ENCODE measurements around the gene SLCO4A1.
A peak's percentile ranks its signal among the peaks of the same experiment; 100 is the strongest.

The SLCO4A1 gene

DNA sequence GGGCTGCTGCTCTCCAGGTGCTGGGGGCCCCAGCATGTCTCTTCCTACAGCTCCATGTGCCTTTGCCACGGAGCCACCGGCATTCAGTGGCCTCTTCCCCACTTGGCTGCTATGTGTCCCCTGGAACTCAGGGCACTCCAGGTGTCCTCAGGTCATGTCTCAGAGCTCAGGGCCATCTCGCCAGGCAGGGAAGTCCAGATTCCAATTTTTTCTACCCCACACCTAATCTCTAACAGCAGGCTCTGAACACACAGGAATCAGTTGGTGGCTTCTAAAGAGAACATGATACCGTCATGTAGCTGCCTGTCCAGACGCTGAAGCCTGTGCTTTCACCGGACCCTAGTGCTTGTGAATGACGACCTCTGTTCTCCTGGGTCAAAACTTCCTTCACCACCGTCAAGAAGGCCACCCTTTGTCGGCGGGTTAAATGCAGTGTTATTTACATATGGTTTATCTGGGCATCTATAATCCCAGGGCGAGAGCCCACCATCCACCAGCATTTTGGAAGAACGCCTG lies 4.2 kb upstream of the SLCO4A1 start:
- DNase-seq: no peak

DNA sequence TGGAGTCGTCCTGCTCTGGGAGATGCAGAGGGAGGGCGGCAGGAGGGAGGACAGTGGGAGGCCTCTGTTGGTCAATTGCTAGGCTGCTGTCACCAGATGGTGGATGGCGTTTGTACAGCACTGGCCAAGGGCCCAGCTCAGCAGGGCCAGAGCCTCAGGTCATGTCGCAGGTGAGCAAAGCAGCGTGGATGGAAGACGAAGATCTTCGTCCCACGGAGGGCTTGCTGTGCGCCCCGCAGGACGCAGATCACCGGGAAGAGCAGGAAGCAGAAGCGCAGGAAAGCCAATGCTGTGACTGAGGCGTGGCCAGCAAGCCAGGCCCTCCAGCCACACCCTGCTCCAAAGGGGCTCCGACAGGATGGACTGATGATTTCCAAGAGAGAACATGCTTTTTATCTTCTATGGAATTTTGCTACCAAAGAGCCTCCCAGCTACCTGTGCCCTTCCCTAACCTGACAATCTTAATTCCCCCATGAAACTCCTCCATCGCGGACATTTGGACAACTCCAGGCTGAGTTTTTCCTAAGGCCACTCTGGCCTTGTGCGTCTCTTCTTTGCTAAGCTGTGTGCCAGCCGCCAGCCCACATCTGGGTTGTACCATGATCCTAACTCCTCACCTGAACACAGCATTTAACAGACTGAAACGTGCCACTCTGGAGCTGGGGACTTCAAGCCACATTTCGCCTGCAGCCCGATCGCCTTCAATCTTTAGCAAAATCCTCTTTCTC lies 3.5 kb upstream of the SLCO4A1 start:
- DNase-seq: no peak

DNA sequence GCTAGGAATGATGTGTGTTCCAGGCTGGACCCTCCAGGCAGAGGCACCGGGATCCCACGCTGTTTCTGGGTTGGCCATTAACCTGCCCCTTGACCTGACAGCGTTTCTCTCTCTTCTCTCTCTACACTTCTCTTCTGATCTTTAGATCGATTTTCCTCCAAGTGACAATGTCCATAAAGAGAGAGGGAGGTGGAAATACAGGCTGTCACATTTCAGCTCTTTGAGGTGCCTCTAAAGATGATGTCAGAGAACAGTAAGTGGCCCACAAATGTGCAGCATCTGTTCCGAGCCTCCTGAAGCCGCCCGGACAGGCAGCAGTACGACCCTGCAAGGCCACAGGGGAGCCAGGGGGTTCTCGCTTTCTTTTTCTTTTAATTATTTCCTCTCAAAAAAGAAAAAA lies 2.5 kb upstream of the SLCO4A1 start:
- DNase-seq: no peak

DNA sequence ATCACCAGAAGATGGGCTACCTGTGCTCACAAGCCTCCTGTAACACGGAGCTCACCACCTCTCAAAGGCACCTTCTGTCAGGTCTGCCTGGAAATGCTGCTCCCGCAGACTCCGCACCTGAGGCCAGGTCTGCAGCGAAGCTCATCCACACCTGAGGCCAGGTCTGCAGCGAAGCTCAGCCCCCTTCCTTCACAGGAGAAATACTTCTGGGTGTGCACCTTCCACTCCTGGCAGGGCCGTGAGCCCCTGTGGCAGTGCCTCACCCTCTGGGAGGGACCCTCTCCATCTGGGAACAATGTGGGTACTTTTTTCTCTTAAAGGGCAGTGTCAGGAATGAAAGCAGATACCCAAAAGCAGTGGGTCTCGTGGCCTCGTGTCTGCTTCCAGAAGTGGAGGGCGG lies 1.4 kb upstream of the SLCO4A1 start:
- DNase-seq: no peak

DNA sequence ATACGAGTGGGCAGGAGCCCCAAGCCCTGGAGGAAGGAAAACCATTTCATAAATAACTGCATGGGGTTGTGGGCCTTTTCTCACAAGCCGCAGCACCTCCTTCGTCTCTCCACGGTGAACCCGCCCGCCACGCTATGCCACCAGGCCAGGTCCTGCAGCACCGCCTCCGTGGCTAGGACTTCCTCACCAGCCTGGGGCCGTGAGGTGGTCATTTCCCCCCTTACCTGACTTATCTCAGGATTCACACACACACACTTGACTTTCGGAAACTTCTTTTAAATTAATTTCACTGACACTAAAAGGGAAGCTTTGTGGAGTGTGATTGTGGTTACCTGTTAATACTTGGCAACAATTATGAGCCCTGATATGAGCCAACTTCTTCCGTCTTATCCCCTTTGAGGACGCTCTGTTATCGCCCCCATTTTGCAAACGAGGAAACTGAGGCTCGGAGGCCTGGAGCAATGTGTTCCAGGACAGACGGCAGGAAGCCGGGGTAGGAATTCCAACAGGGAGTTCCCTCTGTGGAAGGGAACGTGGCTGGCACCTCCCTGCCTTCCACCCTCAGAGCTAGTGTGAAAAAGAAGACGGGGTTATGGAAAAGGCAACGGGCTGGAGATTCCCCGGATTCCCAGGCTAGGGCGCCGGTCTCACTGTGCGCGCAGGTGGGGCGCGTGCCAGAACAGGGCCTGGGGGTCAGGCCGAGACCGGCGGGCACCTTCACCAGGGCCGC lies 817 bp upstream of the SLCO4A1 start:
- DNase-seq: no peak

DNA sequence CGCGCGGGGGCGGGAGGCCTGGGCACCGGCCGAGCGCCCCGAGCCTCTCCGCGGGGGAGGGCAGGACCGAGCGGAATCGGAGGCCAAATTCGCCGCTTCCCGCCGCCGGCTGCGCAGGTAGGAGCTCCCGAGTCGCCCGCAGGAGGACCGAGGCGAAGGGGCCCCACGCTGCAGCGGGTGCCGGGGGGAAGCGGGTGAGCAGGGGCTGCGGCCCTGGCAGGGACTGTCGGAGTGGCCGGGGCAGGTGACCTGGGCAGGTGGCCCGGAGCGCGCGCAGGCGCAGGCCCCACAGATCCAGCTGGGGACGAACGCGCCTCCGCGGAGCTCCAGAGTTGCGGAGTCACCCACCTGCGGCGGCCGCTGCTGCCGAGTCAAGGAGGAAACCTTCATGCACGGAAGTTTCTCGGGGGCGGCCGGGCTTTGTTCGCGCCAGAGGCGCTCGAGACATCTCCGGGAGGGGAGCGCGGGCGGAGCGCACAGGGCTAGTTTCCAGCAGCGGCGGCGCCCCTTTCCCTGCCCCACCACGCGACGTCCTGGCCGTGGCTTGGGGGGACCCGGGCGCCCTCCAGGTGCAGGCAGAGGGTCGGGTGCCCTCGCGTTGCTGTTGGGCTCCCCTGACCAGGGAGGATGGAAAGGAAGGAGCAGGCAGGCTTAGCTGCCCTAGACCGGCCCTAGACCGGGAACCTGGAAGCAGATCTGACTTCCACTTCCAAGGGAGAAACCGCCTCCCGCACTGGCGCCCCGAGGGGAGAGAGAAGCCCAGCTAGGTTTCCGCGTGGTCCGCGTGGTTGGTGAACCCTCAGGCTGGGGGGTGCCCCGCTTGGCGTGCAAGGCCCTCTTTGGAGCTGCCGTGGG lies 590 bp downstream of the SLCO4A1 start:
- peak; percentile 64 to 78 for DNase-seq

DNA sequence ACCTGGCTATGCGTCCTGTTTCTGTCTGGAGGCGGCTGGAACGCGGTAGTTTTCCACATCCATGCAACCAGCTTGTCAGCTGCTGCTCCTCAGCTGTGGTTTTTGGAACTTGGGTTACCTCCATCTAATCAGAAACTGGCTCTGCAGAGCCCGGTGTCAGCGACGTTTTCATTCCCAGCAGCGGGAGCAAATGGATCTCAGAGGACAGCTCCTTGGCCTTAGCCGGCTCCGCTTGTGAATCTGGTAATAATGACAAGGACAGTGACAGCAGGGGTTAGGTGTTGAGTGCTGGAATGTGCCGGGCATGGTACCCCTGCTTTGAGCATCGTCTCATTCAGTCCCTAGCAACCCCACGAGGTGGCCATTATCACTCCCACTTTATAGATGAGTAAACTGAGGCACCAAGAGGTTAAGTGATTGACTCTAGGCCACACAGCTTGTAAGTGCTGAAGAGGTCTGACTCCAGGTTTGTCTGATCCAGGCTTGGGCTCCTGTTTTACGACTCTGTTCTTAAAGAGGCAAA lies 1.3 kb downstream of the SLCO4A1 start:
- no peak for DNase-seq

DNA sequence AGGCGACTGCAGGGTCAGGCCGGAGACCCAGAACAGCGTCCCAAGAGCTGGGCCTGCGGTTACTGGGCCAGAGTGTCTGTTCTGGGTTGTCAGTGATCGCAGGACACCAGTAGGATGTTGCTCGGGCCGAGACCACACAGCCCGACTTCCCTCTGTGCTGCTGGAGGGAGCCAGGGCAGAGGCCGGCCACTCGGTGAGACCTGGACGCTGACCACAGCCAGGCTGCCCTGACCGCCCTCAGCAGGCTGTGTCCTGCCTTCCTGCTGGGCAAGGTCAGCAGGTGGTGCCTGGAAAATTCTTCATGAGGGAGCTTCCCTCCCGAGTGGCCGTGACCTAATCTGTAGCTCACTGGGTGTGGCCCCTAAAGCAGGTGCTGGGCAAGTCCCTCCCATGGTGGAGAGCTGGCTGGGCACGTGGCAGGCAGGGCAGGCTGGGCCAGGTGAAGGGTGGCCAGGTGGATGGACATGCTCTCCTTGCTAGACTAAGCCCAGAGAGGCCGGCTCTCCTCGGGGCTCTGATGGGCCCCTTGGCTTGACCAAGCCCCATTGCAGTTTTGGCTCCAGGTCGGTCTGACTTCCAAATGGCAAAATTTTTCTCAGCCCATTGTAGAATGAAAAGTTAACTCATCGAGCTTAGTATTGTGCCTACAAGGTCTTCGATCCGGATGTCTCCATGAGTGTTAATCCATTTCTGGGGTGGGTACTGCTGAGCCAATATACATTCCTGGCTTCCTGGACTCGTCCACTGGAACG lies 1.9 kb downstream of the SLCO4A1 start:
- DNase-seq: no peak

DNA sequence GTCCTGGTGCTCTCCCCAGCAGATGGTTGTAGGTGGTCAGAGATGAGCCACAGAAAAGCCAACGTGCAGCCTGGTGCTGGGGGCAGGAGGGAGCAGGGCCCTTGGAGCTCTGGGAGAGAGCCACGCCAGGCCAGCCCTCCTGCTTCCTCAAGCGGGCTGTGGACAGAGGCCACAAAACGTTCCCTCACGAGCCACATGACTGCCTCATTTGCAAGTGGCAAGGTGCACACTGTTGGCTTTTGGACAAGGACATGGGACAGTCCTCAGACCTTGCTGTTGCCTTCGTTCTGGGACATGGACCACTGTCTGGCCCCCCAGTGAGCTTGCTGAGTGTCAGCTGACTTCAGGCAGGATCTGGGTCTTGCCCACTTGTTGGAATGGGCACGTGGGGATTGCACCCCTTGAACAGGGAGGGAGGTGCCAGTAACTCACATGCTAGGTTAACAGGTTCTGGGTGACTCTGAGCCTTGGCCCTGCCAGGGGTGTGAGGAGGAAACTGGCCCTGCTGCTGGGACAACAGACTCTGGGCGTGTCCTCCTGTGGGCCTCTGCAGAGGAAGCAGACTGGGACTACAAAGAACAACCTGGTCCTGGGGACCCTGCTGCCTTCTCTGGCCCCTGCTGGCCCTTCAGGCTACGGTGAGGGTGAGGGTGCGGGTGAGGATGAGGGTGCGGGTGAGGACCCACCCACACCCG lies 2.6 kb downstream of the SLCO4A1 start:
- no peak for DNase-seq

DNA sequence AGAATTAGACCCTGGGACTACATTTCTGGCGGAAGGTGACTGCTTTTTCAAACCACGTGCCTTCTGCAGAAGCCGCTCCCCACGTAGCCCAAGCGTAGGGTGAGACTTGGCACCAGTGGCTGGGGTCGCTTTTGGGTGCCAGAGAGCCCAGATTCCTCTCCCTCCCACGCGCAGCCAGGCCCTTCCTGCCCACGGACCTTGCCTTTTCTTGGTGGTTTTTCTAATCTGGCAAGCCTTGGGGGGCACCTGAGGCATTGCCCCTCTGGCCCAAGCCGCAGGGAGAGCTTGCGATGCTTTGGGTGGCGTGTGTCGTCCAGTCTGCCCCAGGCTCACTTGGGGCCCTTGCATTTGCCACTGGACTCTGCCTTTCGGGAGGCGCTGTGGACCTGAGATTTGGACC lies 3.3 kb downstream of the SLCO4A1 start:
- DNase-seq: no peak

DNA sequence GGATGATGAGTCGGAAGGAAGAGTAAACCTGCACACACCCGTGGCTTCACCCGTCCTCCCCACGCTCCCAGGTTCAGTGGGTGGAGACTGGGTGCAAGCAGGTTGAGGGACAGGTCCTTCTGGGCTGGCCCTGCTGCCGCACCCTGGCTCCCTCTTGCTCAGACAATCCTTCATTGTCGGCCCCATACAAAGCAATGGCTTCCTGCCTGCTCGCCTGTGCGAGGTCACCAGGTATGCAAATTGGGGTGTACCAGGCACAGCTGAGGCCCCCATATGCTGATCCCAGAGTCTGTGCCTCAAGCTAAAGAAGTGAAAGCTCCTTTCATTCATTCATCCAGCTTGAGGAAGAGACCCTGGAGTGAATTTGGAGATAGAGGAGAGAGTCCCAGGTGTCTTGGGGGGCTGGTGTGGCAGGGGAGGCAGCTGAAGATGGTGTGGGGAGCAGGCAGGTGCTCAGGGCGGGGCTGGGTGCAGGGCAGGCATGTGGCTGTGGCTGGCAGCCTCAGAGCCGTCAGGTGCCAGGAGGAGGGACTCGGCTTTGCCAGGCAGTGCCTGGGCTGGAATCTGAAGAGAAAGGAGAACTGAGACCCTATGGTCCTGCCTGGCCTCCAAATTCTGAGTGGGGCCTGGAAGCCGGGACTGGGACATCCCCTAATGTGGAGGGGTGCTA lies 4.7 kb downstream of the SLCO4A1 start:
- DNase-seq: no peak

DNA sequence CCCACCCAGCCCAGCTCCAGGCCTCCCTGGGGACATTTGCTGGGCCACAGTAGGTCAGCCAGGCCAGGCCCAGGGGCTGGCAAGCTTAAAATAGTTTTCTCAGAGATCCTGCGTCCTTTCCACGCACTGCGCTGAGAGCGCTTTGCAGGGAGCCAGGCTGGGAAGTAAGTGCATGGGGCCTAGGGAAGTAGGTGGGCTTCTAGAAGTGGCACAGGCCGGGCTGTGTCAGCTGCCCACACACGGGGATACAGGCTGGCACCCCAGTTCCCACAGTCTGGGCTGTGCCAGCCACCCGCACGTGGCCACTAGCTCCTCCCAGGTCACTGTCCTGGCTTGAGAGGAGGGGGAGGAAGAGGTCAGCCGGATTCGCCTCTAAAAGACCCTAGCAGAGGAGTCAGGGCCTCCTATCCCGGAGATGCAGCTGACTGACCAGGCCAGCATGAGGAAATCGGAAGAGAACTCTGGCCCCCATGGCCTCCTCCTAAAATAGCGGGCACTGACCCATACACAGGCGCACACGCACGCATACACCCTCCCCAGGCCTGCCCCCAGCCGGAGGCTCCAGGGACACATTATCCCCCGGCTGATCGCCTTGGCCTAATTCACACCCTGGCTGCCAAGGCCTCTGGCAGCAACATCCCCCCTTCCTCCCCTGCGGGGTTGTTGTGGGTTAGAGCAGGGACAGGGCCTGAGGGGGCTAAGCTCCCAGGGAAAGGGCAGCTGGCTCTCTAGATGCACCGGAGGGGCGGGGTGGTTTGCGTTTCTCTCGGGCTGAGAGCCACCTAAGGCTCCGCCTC lies 5.4 kb downstream of the SLCO4A1 start:
- DNase-seq: no peak

DNA sequence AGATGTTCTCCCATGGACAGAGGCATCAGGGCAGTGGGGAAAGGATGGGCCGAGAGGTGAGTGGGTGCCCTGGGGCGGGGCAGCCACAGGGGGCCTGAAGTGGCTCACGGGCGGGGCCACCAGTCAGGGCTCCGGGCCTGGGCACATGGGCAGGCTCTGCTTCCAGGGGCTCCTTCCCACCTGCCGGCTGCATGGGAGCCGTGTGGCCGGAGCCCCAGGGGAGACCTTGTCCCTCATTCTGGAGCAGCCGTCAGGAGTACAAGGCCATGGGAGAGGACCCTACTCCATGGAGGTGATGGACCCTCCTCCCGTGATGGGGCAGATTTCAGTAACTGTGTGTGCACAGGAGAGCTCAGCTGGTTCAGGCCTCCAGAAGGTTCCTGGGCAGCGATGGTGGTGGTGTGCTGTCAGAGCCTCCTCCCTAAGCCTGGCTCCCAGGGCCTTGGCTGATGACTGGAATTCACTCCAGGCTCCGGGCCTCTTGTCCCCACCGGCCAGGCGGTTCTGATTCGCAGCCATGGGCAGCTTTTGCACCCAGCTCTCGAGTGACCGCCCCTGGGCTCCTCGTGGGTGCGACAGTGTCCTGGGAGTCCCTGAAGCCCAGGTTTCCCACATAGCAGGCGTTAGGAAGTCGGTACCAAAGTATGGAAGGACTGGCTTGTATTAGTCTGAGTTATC lies 6.2 kb downstream of the SLCO4A1 start:
- DNase-seq: no peak

DNA sequence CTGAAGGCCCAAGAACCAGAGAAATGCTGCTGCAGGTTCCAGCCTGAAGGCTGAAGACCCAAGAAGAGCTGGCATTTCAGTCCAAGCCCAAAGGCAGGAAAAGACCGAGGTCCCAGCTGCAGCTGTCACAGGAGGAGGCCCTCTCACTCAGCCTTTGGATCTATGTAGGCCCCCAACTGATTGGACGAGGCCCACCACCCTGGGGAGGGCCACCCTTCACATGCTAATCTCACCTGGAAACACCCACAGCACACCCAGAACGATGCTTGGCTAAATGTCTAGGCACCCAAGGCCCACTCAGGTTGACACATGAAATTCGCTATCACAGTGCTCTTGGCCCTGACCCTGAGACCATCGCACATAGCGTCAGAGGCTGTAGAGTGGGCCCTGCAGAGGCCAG lies 6.8 kb downstream of the SLCO4A1 start:
- DNase-seq: no peak

DNA sequence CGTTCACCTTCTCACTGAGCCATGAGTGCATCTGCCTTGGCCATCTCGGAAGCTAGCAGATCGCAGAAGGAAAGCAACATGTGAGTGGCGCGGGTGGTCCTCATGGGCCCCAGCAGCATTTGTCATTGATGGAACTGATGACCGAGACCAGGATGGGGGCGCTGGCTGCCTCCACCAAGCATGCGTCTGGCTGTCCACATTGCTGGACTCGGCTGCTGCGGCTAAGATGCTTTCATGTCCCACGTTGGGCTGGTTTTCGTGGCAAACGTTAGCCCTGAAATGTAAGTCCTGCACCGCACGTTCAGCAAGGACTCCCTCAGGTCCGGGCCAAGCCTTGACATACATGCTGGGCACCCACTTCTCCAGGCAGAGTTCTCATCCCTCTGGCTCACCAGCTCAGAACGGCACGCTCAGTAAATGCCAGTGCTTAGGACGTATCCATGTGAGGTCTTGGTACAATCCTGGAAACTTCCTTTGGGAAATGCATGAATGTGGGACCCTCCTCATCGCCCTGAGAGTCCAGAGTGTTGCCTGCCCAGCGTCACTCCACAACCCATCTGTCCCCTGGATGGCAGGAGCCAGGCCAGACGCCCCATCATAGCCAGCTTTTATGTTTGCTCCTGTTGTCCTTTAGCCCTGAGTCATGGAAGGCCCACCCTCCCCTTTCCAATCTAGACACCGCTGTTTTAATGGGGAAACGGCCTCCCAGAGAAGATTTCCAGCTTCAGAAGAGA lies 8.4 kb downstream of the SLCO4A1 start:
- DNase-seq: no peak

DNA sequence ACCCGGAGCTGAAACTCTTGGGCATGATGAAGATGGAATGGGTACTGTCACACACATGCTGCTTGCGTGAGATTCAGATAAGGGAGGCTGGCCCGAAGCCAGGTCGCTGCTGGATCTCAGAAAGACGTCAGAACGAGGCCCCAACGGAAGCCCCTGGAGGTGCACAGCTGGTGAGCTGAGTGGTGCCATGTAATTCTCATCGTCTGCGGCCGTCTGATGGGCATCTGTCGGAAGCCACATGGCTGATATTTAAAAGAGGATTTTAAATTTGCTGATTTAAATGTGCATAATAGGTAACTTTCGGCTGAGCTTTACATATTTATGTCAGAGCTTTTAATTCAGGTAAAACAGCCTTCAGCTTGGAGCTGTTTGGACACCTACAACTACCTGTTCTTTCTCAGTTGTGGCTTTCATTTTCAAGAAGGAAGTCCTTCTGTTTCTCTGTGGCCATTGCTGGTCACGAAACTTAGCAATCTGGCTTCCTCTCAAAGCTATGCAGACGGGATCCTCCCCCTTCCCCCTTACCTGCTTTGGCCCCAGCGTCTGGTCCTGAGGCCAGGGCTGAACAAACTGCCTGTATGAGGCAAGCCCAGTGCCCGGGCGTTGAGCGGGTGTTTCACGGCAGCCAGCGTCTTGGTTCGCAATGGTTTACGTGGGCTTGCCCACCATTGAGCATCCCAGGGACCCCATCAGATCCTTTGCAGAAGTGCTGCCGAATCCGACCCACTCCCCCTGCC lies 9.2 kb downstream of the SLCO4A1 start:
- peak; percentile 77 to 82 for DNase-seq

DNA sequence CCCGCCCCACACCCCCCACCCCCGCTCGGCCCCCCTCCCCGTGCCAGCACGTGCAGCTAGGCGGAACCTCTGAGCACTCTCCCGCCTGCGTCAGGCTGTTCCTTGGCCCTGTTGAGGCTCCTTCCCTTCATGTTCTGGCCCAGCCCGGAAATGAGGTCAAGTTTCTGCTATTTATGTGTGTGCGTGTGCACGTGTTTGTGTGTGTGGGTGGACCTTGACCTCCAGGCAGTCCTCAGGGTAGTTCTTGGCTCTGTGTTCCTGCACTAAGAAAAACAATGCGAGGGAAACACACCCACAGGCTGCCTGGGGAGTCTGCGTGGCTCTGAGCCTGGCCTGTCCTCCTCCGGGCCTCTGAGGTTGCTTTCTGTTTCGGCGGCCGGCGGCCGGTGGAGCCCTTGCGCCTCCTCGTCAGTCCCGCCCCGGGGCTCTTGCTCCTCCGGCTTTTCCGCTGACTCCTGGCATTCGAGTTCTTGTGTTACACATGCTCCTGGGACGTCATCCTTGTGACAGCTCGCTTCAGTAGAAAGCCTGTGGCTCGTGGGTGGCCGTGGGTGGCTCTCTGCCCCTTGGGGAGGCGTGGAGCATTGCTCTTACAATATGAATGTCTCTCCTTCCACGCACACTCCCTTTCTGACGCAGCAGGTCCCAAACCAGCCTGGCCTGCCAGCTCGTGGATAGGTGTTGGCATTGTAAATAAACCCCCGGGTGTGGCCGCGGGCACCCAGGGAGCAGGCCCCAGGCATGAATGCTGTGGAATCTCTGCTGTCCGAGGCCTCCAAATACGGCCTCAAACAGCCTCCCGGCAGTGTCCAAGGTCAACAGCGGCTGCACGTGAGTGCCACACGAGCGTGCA lies 10.0 kb downstream of the SLCO4A1 start:
- DNase-seq: peak; percentile 63 to 68
